Measurements from ENCODE around the gene WNT9B.

DNA sequence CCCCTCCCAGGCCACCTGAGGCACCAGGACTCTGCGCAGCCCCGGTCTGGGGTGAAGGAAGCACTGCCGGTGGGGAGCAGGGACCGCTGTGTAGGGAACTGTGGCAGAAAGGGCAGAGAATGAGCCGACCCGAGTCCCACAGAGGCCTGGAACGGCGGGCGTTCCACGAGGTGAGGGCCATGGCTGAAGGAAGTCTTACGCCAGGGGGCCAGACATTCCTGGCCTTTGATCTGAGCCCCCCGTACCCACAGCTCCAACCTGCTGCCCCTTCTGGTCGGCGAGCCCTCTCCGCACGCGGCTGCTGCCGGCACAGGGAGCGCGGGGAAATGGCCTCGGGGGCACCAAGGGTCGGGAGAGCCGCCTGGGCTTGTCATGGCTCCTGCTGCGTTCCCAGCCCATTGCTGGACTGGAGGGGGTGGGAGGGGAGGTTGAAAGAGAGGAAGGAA is 31.5 kb upstream of the WNT9B start:
- TF ChIP-seq, protein P1, sequence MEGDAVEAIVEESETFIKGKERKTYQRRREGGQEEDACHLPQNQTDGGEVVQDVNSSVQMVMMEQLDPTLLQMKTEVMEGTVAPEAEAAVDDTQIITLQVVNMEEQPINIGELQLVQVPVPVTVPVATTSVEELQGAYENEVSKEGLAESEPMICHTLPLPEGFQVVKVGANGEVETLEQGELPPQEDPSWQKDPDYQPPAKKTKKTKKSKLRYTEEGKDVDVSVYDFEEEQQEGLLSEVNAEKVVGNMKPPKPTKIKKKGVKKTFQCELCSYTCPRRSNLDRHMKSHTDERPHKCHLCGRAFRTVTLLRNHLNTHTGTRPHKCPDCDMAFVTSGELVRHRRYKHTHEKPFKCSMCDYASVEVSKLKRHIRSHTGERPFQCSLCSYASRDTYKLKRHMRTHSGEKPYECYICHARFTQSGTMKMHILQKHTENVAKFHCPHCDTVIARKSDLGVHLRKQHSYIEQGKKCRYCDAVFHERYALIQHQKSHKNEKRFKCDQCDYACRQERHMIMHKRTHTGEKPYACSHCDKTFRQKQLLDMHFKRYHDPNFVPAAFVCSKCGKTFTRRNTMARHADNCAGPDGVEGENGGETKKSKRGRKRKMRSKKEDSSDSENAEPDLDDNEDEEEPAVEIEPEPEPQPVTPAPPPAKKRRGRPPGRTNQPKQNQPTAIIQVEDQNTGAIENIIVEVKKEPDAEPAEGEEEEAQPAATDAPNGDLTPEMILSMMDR (IDR thresholded peaks at IDR 0.05) = no peak
- TF ChIP-seq POLR2A (IDR thresholded peaks at IDR 0.05) (no peak), POLR2AphosphoS5 (IDR thresholded peaks at IDR 0.05) (no peak)
